Heart right ventricle (tissue), 16 donors: Measurements from ENCODE around the gene ARFGEF3. TPM values are rescaled to one million over a fixed set of nuclear protein-coding genes. Genes with fewer than 3 reads are reported as not detected.

Experiments
- ATAC-seq, 8 donors: fragments of 200-7000 bp; cut with Tn5 transposase; one replicate each; pipeline ENCODE4 v1.9.1; 2020; ENCODE audit warnings: mild to moderate bottlenecking in 8 of 8, moderate library complexity in 8 of 8, moderate number of reproducible peaks in 1 of 8
- DNase-seq, 2 donors: peaks; one replicate each; pipeline ENCODE4 v3.0.0-alpha.2; 2020
- H3K27ac ChIP-seq, 10 donors: fragments of 200-600 bp; sonication (generic) in 2 of 10; one replicate each; pipeline versions ENCODE4 v1.5.0 to v1.8.0; 2020 to 2022; ENCODE audit warnings: mild to moderate bottlenecking in 3 of 10
- H3K27me3 ChIP-seq, 7 donors: fragments of 200-600 bp; one replicate each; pipeline ENCODE4 v1.8.0; 2021 to 2022; ENCODE audit warnings: mild to moderate bottlenecking in 2 of 7
- H3K36me3 ChIP-seq, 9 donors: fragments of 200-600 bp; sonication (generic) in 1 of 9; one replicate each; pipeline versions ENCODE4 v1.5.0 to v1.8.0; 2020 to 2022; ENCODE audit warnings: mild to moderate bottlenecking in 2 of 9
- H3K4me1 ChIP-seq, 9 donors: fragments of 200-600 bp; sonication (generic) in 1 of 9; one replicate each; pipeline versions ENCODE4 v1.5.0 to v1.8.0; 2020 to 2022; ENCODE audit warnings: mild to moderate bottlenecking in 4 of 9
- H3K4me3 ChIP-seq, 10 donors: fragments of 200-600 bp; sonication (generic) in 2 of 10; one replicate each; pipeline versions ENCODE4 v1.5.0 to v1.8.0; 2020 to 2022; ENCODE audit warnings: mild to moderate bottlenecking in 7 of 10, moderate library complexity in 2 of 10
- H3K9me3 ChIP-seq, 11 donors: fragments of 200-600 bp in 10 of 11; sonication (generic) in 2 of 11; one replicate each; pipeline versions ENCODE4 v1.5.0 to v1.8.0; 2013 to 2022; ENCODE audit warnings: mild to moderate bottlenecking in 2 of 11, control low read depth in 1 of 11, moderate library complexity in 1 of 11
- CTCF ChIP-seq, 9 donors: fragments of 200-600 bp; sonication (generic) in 2 of 9; IDR thresholded peaks; one replicate each; pipeline versions ENCODE4 v1.5.0 to v1.8.0; 2021 to 2022; ENCODE audit warnings: antibody characterized with exemption in 9 of 9, mild to moderate bottlenecking in 5 of 9, moderate library complexity in 1 of 9
- WGBS, 2 donors: extraction: QIAGEN DNeasy Blood & Tissue Kit; methylation state at CpG; one replicate each; pipeline ENCODE4 v1.1.7; 2013; ENCODE audit warnings: inconsistent platforms in 1 of 2; 5-methylcytosine and 5-hydroxymethylcytosine counted together
- intact Hi-C, 10 donors: fragments of 100-400 bp; cut with DNase I; formaldehyde crosslinking; loops; one replicate each; pipeline versions ENCODE4 v1.11.1 to v1.14.2; 2022
- polyA plus RNA-seq, 2 donors: library from polyadenylated mRNA; stranded (reverse); fragments of 200-250 nt; gene quantifications; one replicate each; pipeline ENCODE4 v1.2.3, GENCODE V29; 2013
- total RNA-seq, 10 donors: library from RNA; stranded (reverse); fragmentation: NEBNext Ultra II Directional in 3 of 10; extraction: Animal tissue kit (Norgen Biotek cat#: 25700) in 3 of 10; gene quantifications; one replicate each; pipeline versions ENCODE4 v1.2.1 to v1.2.4, GENCODE V29; 2021 to 2023
- donor health status: Arrhythmogenic right ventricular cardiomyopathy.
- donor health status: ischemic (EF 13 %, LVEDD 7.1; RV severe dilation, severe dysfunction).
- donor health status: healthy with polysubstance abuse.
- donor health status: DM: no; HTN: yes; CAD: no.
- donor health status: DM: no; HTN: no; CAD: no.
- donor health status: ischemic (EF 25% LVEDD 6.9; RV normal size, moderate dysfunction).
- donor health status: ischemic (EF 25% LVEDD 5.7; RV mildly dilated, moderate dysfunction).
- donor health status: healthy.
- donor health status: DM: yes; HTN: yes; CAD: no.
- donor health status: Ischemic cardiomyopathy.
- donor health status: ischemic (EF 35%, LVEDD 5.7; RV mildly dilated, moderate dysfunction).
- donor health status: nonischemic (EF 11% LVEDD 7.7; RV severe dilation, severe dysfunction).
- donor health status: DM: yes; HTN: yes; CAD: no.
- donor health status: PGD.
- donor health status: ischemic (EF 29% LVEDD 5.4; RV normal size, mild dysfunction).
- donor health status: nonischemic (EF 23%, LVEDD 6.1; RV moderate dilation, normal function).

Gene ARFGEF3
- total and polyA plus RNA-seq, 12 donors: 0.33 to 11.1 (median 3.3) TPM

DNA sequence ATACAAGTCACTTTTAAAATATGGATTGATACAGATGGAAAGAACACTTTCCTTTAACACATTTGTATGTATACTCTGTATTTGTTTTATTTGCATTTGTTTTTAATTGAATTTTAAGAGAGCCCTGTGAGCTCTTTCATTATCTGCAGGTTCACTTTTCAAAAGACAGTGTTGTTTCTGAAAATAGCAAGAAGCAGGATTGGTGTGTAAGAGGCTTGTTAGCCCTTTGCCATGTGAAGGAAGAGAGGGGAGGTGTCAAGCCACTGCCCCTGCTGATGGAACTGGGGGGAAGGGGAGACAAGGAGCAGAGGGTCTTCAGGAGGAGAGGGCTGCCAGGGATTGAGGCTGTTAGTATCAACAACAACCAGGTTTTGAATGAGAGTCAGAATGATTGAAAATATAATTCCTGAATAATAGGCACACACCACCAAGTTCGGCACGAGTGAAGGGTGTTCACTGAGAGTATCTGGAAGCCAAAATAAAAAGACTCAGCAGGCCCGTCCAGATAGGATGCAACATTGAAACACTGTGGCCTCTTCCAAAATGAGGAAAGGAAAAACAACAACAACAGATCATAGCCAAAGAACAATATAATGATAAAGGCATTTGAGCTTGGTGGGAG is 69.1 kb downstream of the ARFGEF3 start:
- Histone ChIP-seq H3K36me3 (no peaks in the 10 kb centered on the region), H3K4me1 (no peaks in the 10 kb centered on the region), H3K27ac (no peak overlapping the region), H3K9me3 (no peaks in the 10 kb centered on the region), H3K4me3 (no peak overlapping the region), H3K27me3 (no peaks in the 10 kb centered on the region)
- intact Hi-C loops: no loop called here
- no peak for TF ChIP-seq CTCF (IDR thresholded peaks at IDR 0.05)
- ATAC-seq: no peak
- WGBS, 2 donors: 56 to 61% methylated on average over 3 of the region's 3 CpGs
- DNase-seq: no peak

DNA sequence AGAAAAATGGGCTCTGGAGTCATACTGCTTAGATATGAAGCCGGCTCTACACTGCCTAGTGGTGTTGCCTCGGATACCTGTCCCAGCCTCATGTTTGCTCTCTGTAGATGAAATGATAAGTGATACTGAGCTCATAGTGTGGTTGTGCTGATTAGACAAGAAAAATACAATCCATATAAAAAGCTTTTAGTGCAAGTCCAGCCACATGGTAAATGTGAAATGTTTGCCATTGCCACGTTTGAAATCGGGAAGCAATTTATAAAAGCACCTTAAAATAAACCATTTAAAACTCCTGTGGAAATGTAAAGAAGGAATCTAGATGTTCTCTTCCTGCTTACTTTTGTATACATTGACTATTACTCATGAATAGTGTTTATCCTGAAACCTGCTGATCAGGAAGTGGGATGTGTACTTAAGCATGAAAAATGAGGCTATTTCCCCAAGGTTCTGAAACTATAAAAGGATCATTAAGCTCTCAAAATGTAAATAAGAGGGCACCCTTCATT is 69.7 kb downstream of the ARFGEF3 start:
- intact Hi-C loops: no loop called here
- ATAC-seq: no peak
- no peaks in the 10 kb centered on the region for H3K9me3 ChIP-seq
- no peak for DNase-seq
- no peaks in the 10 kb centered on the region for H3K27me3 ChIP-seq
- no peak overlapping the region for H3K4me3 ChIP-seq
- H3K36me3 ChIP-seq: no peaks in the 10 kb centered on the region
- WGBS, 2 donors: 66 to 67% methylated on average over 4 of the region's 4 CpGs
- no peak for TF ChIP-seq CTCF (IDR thresholded peaks at IDR 0.05)
- no peak overlapping the region for H3K27ac ChIP-seq
- no peaks in the 10 kb centered on the region for H3K4me1 ChIP-seq

- Histone ChIP-seq H3K9me3 (no peaks in the 10 kb centered on the region), H3K27me3 (no peaks in the 10 kb centered on the region), H3K27ac (no peak overlapping the region), H3K4me1 (no peaks in the 10 kb centered on the region), H3K4me3 (no peak overlapping the region), H3K36me3 (no peaks in the 10 kb centered on the region)
- TF ChIP-seq CTCF (IDR thresholded peaks at IDR 0.05): no peak
- WGBS, 2 donors: 68 to 74% methylated on average over 2 of the region's 2 CpGs
- intact Hi-C loops: no loop called here
- ATAC-seq (no peak), DNase-seq (no peak)
Observed at GRCh38 chr6:138234363-138234762, 72.6 kb downstream of the ARFGEF3 start.

DNA sequence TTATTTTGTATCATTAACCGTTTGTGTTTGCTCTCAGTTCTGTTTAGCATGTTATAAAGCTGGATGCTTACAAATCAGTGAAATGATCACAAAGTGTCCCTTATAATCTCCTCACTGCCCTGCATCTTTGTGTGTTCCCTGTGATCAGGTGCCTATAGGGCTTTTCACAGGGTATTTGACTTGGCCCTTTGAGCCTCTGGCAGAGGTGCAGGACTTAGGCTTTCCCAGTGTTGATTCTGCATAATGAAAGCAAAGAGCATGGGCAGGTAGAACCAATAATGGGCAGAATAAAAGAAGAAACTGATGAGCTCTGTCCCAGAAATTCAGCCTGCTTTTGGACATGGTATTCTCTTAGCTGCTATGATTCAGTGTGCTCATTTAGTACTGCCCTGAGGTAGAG is 73.5 kb downstream of the ARFGEF3 start:
- no peak overlapping the region for H3K4me3 ChIP-seq
- H3K4me1 ChIP-seq: no peaks in the 10 kb centered on the region
- no peaks in the 10 kb centered on the region for H3K27me3 ChIP-seq
- TF ChIP-seq CTCF (IDR thresholded peaks at IDR 0.05): no peak
- no peaks in the 10 kb centered on the region for H3K9me3 ChIP-seq
- no peak for DNase-seq
- WGBS, 2 donors: 81 to 82% methylated on average over 1 of the region's 1 CpG
- H3K36me3 ChIP-seq: no peaks in the 10 kb centered on the region
- intact Hi-C loops: no loop called here
- H3K27ac ChIP-seq: no peak overlapping the region
- ATAC-seq: no peak
